A375 (cell line): ENCODE measurements around the gene XPOT. TPM values are rescaled to one million over a fixed set of nuclear protein-coding genes. Genes with fewer than 3 reads are reported as not detected.

Experiments used
- small RNA-seq: library from RNA; depleted of rRNA; stranded (forward); fragments of <200 nt; gene quantifications from one replicate; pipeline ENCODE3, GENCODE V24; 2014
- total RNA-seq: library from RNA; depleted of rRNA; stranded (reverse); fragments of >200 nt; shearing (Covaris generic); gene quantifications from 2 replicates; pipeline ENCODE4 v1.2.3, GENCODE V29; 2014; rRNA removed

Gene XPOT
- 120 and 127 TPM in 2 replicates for total RNA-seq

GRCh38 chr12:64403707-64404469 is at the start of gene XPOT:
Gene XPOT (plus strand): TSS chr12:64404392. CDS start chr12:64410036, 5,644 bp downstream.

DNA sequence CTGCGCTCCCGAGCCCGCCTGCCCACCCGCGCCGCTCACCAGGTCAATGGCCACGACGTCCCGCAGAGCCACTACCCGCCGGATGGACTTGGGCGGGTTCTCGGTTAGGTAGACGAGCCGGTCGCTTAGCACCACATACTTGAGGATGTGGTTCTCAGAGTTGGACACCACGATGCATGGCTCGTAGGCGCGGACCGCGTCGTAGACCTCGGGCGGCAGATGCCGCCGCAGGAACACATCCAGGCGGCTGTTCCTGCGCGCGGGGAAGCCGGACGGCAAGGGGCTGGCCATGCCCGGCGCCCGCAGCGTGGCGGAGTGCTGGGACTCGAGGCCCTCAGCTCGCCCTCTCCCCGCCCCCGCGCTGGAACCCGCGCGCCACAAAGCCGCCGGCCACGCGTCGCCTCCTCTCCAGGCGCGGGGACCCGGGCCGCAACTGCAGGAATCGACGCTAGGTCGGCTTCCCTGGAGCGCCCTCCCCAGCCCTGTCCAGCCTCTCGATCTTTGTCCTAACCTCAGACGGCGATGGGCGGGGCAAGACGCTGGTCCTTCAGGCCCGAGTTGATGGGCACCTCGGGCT is 13.8 kb upstream of the XPOT start, which contains the start of gene C12orf56:
TSS of gene C12orf56 (minus strand) at position 484 of the 577 bp plus-strand sequence. CDS start at position 291, 193 bp downstream.

GRCh38 chr12:64451687-64452558 is 47.7 kb downstream of the XPOT start, which contains the start of gene TBK1:
Gene TBK1 (plus strand): TSS chr12:64452120. CDS start chr12:64455871, 3,751 bp downstream.

Small RNA genes within 50 kb of the gene (small RNA-seq; reads per million reads assigned to genes)
- not detected for gene RF01210

Other genes starting within 250 kb of the XPOT start
- gene KICS2, start 182.1 kb upstream of the XPOT start, total RNA-seq: 6.3 and 11.8 TPM in 2 replicates
- gene C12orf56, start 13.6 kb upstream of the XPOT start, total RNA-seq: 0.15 and 0.29 TPM in 2 replicates
- 18.7 and 23.6 TPM in 2 replicates for gene TBK1, start 47.7 kb downstream of the XPOT start, total RNA-seq
- gene RASSF3, start 206.1 kb downstream of the XPOT start, total RNA-seq: 12.4 and 13.7 TPM in 2 replicates